H1 (cell line): ENCODE measurements around the gene CLEC4F. TPM values are rescaled to one million over a fixed set of nuclear protein-coding genes. Genes with fewer than 3 reads are reported as not detected.

Source experiments
- ASH2L ChIP-seq: fragments of 200-600, 300-600 bp; sonication (generic); IDR thresholded peaks from one replicate; pipeline ENCODE4 v1.7.1; 2017; ENCODE audit warnings: low read length
- CREB1 ChIP-seq: IDR thresholded peaks from 2 replicates; pipeline ENCODE4 v1.6.1; 2012; ENCODE audit warnings: inconsistent platforms
- POLR2A ChIP-seq, 2 experiments: IDR thresholded peaks; 1 replicate in 1 of 2; 2 replicates in 1 of 2; pipeline ENCODE4 v1.6.1; 2011; ENCODE audit warnings: low read depth in 2 of 2, low read length in 2 of 2, mild to moderate bottlenecking in 2 of 2; ENCODE audit errors: control extremely low read depth in 1 of 2
- RAD21 ChIP-seq, 2 experiments: IDR thresholded peaks in 1 of 2; conservative IDR thresholded peaks in 1 of 2; 2 replicates each; pipeline ENCODE4 v1.6.1; 2011; ENCODE audit warnings: low read depth in 2 of 2, low read length in 2 of 2, improper control_type of control experiment in 1 of 2, inconsistent platforms in 1 of 2, mild to moderate bottlenecking in 1 of 2, moderate library complexity in 1 of 2
- SIN3A ChIP-seq, 2 experiments: IDR thresholded peaks in 1 of 2; conservative IDR thresholded peaks in 1 of 2; 2 replicates each; pipeline ENCODE4 v1.6.1; 2011 to 2012; ENCODE audit warnings: low read length in 2 of 2, improper control_type of control experiment in 1 of 2, low read depth in 1 of 2, mild to moderate bottlenecking in 1 of 2
- polyA plus RNA-seq, 7 experiments: library from polyadenylated mRNA; depleted of rRNA in 3 of 7; stranded (reverse) in 5 of 7; unstranded in 2 of 7; fragments of >200 nt in 5 of 7; fragments of 200-250 nt in 2 of 7; gene quantifications; 1 replicate in 5 of 7; 2 replicates in 1 of 7; 4 replicates in 1 of 7; pipeline versions ENCODE4 v1.2.1 to v1.2.3, GENCODE V29; 2011 to 2013; ENCODE audit warnings: missing spikeins in 2 of 7, mixed read lengths in 2 of 7
- total RNA-seq: library from RNA; stranded (reverse); fragmentation: NEBNext Ultra II Directional; extraction: Animal tissue kit (Norgen Biotek cat#: 25700); gene quantifications from 2 replicates; pipeline ENCODE4 v1.2.1, GENCODE V29; 2021
- TF ChIP-seq, protein P1 (sequence below), 3 experiments: IDR thresholded peaks; 1 replicate in 2 of 3; 2 replicates in 1 of 3; pipeline versions ENCODE4 v1.5.1 to v1.6.1; 2011; ENCODE audit warnings: low read length in 3 of 3, mild to moderate bottlenecking in 3 of 3, inconsistent platforms in 2 of 3, low read depth in 1 of 3, moderate library complexity in 1 of 3; ENCODE audit not compliant: insufficient read depth in 1 of 3; ENCODE audit errors: control extremely low read depth in 1 of 3

Gene CLEC4F
- total and polyA plus RNA-seq, 2 of the 8 experiments (the other 6 are each of a cell fraction or from before 2014, with no cell fraction given): not detected

DNA sequence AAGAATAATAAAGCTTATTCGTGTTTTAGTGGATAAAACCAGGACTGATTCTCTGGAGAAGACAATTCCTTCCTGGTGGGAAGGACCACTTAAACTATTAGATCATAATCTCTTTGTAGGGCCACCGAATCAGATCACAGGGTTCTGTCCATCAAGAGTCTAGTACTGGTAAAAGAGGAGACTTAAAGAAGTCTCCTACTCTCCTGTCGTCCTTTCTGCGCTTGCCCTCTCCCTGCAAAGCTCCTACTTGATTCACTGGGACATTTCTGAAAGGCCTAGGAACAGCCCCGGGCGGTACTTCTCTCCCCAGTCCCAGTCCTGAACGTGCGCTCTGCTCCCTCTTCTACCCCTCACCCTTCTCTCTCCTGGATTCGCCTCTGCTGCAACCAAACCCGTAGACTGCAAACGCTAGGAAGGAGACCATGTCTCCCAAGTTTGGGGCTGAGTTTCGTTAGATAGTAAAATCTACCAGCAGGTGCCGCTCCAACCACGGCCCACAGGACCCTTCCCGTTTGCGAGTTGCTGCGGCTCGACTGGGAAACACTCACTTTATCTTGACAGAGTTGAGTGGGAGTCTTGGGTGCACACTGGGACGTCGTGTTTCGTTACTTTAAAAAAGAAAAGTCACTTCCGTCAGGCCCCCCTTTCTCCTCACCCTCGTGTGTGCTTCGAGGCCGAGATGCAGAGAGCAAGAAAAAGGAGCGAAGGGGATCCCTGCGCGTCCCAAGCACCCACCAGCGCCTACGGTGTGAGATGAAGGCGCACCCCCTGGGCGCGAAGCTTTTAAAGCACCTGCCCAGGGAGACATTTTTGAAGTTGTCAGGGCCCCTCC lies 30.9 kb downstream of the CLEC4F start (continued):
- TF ChIP-seq POLR2A (IDR thresholded peaks at IDR 0.05; ENCODE audit: control extremely low read depth in 1 of 2, low read depth in 2 of 2, low read length in 2 of 2) (no peak), CREB1 (no peak), SIN3A (conservative IDR thresholded peaks at IDR 0.05 in 1 of 2, IDR thresholded peaks at IDR 0.05 in 1 of 2; ENCODE audit: low read depth in 1 of 2, low read length in 2 of 2) (0 out of 4 replicates have a peak, but pooled peaks of 1 of the 2 experiments have one; percentile 31), RAD21 (IDR thresholded peaks at IDR 0.05 in 1 of 2, conservative IDR thresholded peaks at IDR 0.05 in 1 of 2; ENCODE audit: low read depth in 2 of 2, low read length in 2 of 2) (peak; percentile 89 to 94), ASH2L (peak; percentile 7)
- TF ChIP-seq, protein P1, sequence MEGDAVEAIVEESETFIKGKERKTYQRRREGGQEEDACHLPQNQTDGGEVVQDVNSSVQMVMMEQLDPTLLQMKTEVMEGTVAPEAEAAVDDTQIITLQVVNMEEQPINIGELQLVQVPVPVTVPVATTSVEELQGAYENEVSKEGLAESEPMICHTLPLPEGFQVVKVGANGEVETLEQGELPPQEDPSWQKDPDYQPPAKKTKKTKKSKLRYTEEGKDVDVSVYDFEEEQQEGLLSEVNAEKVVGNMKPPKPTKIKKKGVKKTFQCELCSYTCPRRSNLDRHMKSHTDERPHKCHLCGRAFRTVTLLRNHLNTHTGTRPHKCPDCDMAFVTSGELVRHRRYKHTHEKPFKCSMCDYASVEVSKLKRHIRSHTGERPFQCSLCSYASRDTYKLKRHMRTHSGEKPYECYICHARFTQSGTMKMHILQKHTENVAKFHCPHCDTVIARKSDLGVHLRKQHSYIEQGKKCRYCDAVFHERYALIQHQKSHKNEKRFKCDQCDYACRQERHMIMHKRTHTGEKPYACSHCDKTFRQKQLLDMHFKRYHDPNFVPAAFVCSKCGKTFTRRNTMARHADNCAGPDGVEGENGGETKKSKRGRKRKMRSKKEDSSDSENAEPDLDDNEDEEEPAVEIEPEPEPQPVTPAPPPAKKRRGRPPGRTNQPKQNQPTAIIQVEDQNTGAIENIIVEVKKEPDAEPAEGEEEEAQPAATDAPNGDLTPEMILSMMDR (IDR thresholded peaks at IDR 0.05; ENCODE audit: control extremely low read depth in 1 of 3, insufficient read depth in 1 of 3, low read depth in 1 of 3, low read length in 3 of 3): peak; percentile 75 to 92 (median 86)
